Esophagus squamous epithelium (tissue), 5 donors: ENCODE data around the gene RWDD2A. TPM values are rescaled to one million over a fixed set of nuclear protein-coding genes. Genes with fewer than 3 reads are reported as not detected.

Experiments used
- DNase-seq: peaks from one replicate; lab custom pipeline; 2025; lab: John Stamatoyannopoulos, UW
- H3K27ac ChIP-seq, 4 donors: fragments of 200-600 bp; sonication (generic); one replicate each; pipeline ENCODE4 v1.5.1; 2016 to 2019; ENCODE audit warnings: mild to moderate bottlenecking in 1 of 4
- H3K27me3 ChIP-seq, 4 donors: fragments of 200-600 bp; sonication (generic); 1 replicate in 3 of 4; 2 replicates in 1 of 4; pipeline versions ENCODE4 v1.5.1 to v1.6.0; 2017 to 2021; ENCODE audit warnings: antibody characterized with exemption in 1 of 4
- H3K36me3 ChIP-seq, 3 donors: fragments of 200-600 bp; sonication (generic); one replicate each; pipeline ENCODE4 v1.5.1; 2016 to 2019
- H3K4me1 ChIP-seq, 3 donors: fragments of 200-600 bp; sonication (generic); one replicate each; pipeline ENCODE4 v1.5.1; 2017 to 2019
- H3K4me3 ChIP-seq, 4 donors: fragments of 200-600 bp; sonication (generic); 1 replicate in 3 of 4; 2 replicates in 1 of 4; pipeline ENCODE4 v1.5.1; 2016 to 2019; ENCODE audit warnings: mild to moderate bottlenecking in 2 of 4, moderate library complexity in 1 of 4
- H3K9me3 ChIP-seq, 3 donors: fragments of 200-600 bp; sonication (generic); one replicate each; pipeline ENCODE4 v1.5.1; 2016 to 2019
- POLR2A ChIP-seq, 4 donors: fragments of 450-650 bp; IDR thresholded peaks; one replicate each; pipeline ENCODE4 v1.6.1; 2017; ENCODE audit warnings: antibody characterized with exemption in 4 of 4, mild to moderate bottlenecking in 4 of 4, moderate library complexity in 3 of 4
- WGBS, 2 donors: methylation state at CpG; one replicate each; pipeline ENCODE4 v1.1.5; 2018; 5-methylcytosine and 5-hydroxymethylcytosine counted together
- intact Hi-C: fragments of 100-400 bp; cut with DNase I; formaldehyde crosslinking; loops from one replicate; pipeline ENCODE4 v1.15.0; 2022
- total RNA-seq, 4 donors: library from RNA; depleted of rRNA; stranded (reverse); fragments of >200 nt; gene quantifications; one replicate each; pipeline ENCODE4 v1.1.0, GENCODE V29; 2016
- TF ChIP-seq, protein P1 (sequence below), 6 experiments: fragments of 450-650 bp in 4 of 6; fragments of 200-600 bp in 2 of 6; sonication (generic) in 2 of 6; IDR thresholded peaks; one replicate each; pipeline ENCODE4 v1.5.1; 2016 to 2019; ENCODE audit warnings: antibody characterized with exemption in 6 of 6, mild to moderate bottlenecking in 4 of 6, moderate library complexity in 4 of 6
- donor health status: DM: yes; HTN: yes; CAD: no.

The RWDD2A gene
- total RNA-seq: 1 to 10 TPM in 2 of 4 donors, under 1 TPM in 2; 0.57 to 3.1 (median 0.91) TPM

DNA sequence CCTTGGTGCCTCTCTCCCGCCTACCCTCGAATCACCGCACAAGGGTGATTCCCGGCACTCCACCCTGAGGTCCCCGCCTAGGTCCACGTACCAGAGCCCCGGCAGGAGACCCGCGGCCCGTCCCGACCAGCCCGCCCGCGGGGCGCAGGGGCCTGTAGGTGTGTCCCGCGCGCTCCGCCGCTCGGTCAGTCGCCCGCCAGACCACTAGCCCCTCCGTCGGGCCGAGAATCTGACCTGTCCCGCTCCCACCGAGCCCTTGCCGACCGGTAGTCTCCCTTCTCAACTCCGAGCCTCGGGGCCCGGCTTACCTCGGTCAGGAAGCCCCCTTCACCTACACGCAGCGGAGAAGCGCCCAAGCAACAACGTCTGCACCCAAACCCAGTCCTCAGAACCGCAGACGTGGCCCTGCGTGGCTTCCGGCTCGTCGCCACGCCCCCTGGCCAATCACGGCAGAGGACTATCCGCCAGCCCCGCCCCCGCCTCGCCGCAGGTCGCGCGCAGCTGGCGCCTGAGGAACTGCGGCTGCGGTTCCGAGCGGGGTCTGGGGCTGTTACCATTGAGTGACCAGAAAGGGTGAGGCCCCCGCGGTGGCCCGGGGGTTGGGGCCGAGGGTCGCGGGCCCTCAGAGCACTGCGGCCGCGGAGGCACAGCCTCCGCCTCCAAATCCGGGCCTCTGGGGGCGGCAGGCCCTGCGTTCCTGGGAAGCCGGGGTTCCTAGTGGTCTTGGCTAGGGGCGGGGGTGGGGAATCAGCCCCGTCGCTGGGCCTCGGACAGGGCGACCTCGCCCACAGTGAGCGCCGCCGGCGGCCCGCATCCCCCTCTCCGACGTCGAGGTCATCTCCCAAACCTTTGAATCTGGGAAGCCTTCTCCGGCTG, at the start of gene RWDD2A, which contains the start of gene PGM3:
Gene RWDD2A, plus strand, starts transcription at position 487 of the 876 bp plus-strand sequence. CDS start 1,095 bp downstream, outside the sequence.
Gene PGM3, minus strand, starts transcription at position 395 of the 876 bp plus-strand sequence. CDS start 2,253 bp downstream, outside the sequence.
- peak within 1 kb of the TSS; percentile 81 to 91 (median 86) for H3K27ac ChIP-seq
- H3K9me3 ChIP-seq: no peaks in the 10 kb centered on the region
- DNase-seq: peak; percentile 39
- WGBS, 2 donors: 0 to 1% methylated on average over 4 to 27 of the region's 88 CpGs
- peak in 3 of 4 donors; percentile 61 to 86 (median 68) for TF ChIP-seq POLR2A (IDR thresholded peaks at IDR 0.05)
- TF ChIP-seq, protein P1, sequence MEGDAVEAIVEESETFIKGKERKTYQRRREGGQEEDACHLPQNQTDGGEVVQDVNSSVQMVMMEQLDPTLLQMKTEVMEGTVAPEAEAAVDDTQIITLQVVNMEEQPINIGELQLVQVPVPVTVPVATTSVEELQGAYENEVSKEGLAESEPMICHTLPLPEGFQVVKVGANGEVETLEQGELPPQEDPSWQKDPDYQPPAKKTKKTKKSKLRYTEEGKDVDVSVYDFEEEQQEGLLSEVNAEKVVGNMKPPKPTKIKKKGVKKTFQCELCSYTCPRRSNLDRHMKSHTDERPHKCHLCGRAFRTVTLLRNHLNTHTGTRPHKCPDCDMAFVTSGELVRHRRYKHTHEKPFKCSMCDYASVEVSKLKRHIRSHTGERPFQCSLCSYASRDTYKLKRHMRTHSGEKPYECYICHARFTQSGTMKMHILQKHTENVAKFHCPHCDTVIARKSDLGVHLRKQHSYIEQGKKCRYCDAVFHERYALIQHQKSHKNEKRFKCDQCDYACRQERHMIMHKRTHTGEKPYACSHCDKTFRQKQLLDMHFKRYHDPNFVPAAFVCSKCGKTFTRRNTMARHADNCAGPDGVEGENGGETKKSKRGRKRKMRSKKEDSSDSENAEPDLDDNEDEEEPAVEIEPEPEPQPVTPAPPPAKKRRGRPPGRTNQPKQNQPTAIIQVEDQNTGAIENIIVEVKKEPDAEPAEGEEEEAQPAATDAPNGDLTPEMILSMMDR (IDR thresholded peaks at IDR 0.05): no peak
- intact Hi-C loops: loop anchor here (10.0 kb wide), 1 partner anchor 128 kb away; the partner anchor contains the start of genes DOP1A and UBE3D
- no peaks in the 10 kb centered on the region for H3K27me3 ChIP-seq
- peak within 1 kb of the TSS; percentile 88 to 96 (median 92) for H3K4me3 ChIP-seq
- H3K4me1 ChIP-seq: peaks cover 3 to 31% (median 13%) of the 10 kb centered on the region in 3 donors
- H3K36me3 ChIP-seq: peaks cover 0 to 22% (median 0%) of the 10 kb centered on the region in 3 donors

DNA sequence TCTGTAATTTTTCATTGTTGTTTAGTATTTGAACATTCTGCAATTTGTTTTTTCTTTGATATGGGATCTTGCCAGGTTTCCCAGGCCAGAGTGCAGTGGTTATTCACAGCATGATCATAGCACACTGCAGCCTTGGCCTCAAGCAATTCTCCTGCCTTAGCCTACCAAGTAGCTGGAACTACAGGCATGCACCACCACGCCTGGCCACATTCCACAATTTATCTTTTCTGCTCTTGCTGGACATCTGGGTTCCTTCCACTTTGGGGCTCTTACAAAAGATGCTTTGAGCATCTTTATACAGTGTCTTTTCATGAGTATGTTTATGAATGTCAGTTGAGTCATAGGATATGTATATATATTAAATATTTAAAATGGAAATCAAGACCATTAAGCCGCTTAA, 42.0 kb upstream of the RWDD2A start:
- H3K27ac ChIP-seq: no peak overlapping the region
- peaks cover 0 to 93% (median 0%) of the 10 kb centered on the region in 3 donors for H3K36me3 ChIP-seq
- H3K9me3 ChIP-seq: no peaks in the 10 kb centered on the region
- H3K4me3 ChIP-seq: no peak overlapping the region
- intact Hi-C loops: no loop called here
- no peak for DNase-seq
- no peaks in the 10 kb centered on the region for H3K27me3 ChIP-seq
- no peaks in the 10 kb centered on the region for H3K4me1 ChIP-seq
- 83 to 89% methylated on average over 2 of the region's 2 CpGs for WGBS, 2 donors
- TF ChIP-seq, protein P1 (IDR thresholded peaks at IDR 0.05): no peak
- TF ChIP-seq POLR2A (IDR thresholded peaks at IDR 0.05): no peak

DNA sequence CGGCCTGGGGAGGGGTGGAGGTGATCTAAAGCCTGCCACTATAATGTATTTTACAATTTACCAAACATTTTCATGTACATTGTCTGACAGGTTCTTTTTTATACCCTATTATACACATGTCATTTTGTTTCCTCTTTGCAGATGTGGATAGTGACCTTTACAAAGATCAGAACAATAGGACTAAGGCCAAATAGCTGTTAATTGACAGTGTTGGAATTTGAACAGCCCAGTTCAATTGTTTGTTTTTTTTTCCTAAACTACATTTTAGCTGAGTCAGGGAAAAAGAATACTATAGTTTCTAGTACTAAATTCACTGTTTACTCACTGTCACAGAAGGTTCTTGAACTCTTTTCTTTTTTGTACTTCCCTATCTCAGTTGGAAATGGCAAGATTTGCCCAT, 40.2 kb upstream of the RWDD2A start:
- no peak for TF ChIP-seq POLR2A (IDR thresholded peaks at IDR 0.05)
- TF ChIP-seq, protein P1 (IDR thresholded peaks at IDR 0.05): no peak
- Histone ChIP-seq H3K27ac (no peak overlapping the region), H3K9me3 (no peaks in the 10 kb centered on the region), H3K27me3 (no peaks in the 10 kb centered on the region), H3K4me1 (no peaks in the 10 kb centered on the region), H3K36me3 (peaks cover 0 to 96% (median 0%) of the 10 kb centered on the region in 3 donors), H3K4me3 (no peak overlapping the region)
- WGBS, 2 donors: 70 to 86% methylated on average over 1 of the region's 1 CpG
- DNase-seq: no peak
- intact Hi-C loops: no loop called here

DNA sequence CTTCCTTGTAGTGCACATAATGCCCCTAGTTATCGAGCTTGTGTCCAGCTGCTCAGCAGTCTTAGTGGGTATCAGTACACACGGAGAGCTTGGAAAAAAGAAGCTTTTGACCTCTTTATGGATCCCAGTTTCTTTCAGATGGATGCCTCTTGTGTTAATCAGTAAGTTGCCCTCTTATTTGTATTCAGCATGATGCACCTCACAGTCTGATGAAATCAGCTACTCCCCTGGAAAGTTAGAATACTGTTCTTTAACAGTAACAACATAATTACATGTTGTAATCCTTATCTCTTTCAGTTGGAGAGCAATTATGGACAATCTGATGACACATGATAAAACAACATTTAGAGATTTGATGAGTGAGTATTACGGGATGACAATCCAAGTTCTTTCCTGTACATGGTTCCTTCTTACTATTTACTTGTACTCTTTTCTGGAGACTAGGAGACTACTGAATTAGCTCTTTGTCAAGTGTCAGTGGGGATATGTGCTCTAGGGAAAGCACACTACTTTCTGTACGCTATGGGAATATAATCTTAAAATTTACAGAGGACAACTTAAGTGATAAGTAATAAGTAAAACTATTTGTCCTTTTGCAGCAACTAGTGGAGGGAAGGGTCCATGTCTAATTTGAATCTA, 39.2 kb upstream of the RWDD2A start:
- H3K4me3 ChIP-seq: no peak overlapping the region
- H3K36me3 ChIP-seq: peaks cover 0 to 98% (median 0%) of the 10 kb centered on the region in 3 donors
- no peak for TF ChIP-seq POLR2A (IDR thresholded peaks at IDR 0.05)
- TF ChIP-seq, protein P1 (IDR thresholded peaks at IDR 0.05): no peak
- intact Hi-C loops: no loop called here
- no peaks in the 10 kb centered on the region for H3K27me3 ChIP-seq
- no peaks in the 10 kb centered on the region for H3K4me1 ChIP-seq
- no peak overlapping the region for H3K27ac ChIP-seq
- no peak for DNase-seq
- no peaks in the 10 kb centered on the region for H3K9me3 ChIP-seq
- WGBS, 2 donors: 84 to 87% methylated on average over 4 of the region's 4 CpGs
